GM21390 (cell line): ENCODE data around the gene CDC37L1.
"Not testable (repeated sequence)": the region's sequence is repeated elsewhere in the genome, so short reads cannot be mapped to it uniquely, and the experiment has no call there.

Experiments used
- ATAC-seq: cut with Tn5 transposase; IDR thresholded peaks from one replicate; pipeline ENCODE4 v1.9.1; 2021; ENCODE audit not compliant: unreplicated experiment

CDC37L1 gene

DNA sequence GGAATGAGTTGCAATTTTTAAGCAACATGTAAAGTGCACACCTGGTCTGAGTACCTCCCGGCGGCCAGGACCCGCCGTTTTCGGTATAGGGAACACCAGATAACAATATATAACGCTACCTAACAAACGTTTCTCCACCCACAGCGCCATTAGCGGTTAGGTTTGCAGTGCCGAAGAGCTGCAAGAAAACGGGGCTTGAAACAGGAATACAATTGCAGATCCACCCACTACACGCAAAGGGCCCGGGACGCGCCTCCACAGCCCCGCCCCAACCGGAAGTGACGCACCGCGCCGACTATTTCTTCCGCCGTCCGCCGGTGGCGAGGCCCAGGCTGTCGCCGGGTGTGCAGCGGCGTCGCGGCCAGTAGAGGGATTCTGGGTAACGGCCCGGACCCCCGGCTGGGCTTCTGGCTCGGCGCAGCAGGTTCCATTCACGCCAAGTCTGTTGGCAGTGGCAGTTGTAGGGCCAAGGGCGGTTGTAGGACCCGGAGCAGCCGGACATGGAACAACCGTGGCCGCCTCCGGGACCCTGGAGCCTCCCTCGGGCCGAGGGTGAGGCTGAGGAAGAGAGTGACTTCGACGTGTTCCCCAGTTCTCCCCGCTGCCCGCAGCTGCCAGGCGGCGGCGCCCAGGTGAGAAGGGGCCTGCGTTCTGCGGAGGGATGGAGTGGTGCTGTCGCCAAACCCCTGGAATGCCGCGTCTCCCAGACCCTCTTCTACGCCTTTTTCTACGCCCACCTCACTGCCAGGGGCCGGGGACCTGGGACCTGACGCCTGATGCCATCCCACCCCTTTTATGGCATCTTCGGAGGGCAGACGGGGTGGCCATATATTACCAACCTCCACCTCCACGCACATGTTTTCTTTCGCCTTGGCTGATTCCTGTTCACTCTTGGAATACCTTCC lies at the start of gene CDC37L1:
Gene CDC37L1 (plus strand): TSS at position 302 of the 905 bp plus-strand sequence. CDS start 199 bp downstream, at position 501.
- ATAC-seq: peak; percentile 97

DNA sequence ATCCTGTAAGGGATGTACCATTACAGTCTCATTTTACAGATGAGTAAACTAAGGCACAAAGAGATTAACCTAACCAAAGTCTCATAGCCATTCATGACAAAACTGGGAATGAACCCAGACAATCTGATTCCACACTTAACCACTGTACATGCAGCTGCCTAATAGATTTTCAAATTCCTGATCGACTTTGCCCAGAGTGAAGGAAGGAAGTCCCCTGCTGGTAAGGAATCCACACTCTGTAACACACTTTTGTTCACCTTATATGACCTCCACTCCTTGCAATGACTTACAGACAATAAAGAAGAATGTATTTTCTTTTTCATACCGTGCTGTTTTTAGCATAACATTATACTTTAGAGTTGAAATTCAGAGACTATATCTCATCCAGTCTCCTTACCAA lies 48.5 kb upstream of the CDC37L1 start:
- no peak for ATAC-seq

DNA sequence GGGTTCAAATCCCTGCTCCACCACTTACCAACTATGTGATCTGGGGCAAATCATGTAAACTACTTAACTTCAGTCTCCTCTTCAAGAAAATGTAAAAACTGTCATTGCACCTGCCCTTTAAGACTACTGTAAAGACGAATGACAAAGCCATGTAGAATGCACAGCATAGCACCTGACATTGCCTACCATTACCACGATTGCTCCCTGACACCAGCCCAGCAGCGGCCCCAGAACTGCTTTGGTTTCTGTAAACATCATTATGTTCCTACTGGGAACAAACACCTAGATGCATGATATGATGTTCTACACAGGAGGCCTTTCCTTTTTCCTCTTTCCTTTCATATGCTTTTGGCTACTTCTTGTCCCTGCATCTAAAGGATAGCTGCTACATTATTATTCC lies 40.4 kb upstream of the CDC37L1 start:
- ATAC-seq: no peak

DNA sequence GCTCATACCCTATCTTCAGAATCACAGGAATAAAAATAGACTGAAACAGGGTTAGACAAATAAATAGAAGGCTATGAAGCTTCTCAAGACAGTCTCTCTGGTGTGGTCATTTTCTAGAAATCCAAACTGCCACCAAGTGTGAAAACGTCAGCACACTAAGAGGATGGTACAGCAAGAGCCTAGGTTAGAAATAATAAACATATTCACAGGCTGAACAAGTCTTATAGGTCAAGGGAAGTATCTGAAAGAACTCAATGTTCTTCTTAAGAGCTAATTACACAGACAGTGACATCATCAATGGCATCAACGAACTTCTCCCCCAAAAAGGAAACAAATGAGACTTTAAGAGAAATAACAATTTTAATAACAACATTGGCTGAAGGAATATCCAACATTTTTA lies 39.9 kb upstream of the CDC37L1 start:
- ATAC-seq: no peak

DNA sequence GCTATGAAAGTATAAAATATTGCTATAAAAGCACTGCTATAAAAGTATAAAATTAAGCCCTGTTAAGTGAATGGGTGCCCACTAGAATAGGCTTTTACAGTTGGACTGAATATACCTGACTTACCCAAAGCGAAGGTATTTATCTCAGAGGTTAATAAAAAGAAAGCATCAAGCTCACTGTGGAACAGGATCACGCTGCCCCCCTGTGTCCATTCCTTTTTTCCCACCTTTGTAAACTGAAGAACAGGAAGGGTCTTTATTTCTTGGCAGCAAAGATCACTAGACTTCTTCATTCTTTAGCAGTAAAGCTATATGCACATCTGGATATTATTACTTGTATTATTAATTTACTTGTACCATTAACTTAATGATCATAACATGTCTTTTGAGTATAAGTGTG lies 39.3 kb upstream of the CDC37L1 start:
- no peak for ATAC-seq

DNA sequence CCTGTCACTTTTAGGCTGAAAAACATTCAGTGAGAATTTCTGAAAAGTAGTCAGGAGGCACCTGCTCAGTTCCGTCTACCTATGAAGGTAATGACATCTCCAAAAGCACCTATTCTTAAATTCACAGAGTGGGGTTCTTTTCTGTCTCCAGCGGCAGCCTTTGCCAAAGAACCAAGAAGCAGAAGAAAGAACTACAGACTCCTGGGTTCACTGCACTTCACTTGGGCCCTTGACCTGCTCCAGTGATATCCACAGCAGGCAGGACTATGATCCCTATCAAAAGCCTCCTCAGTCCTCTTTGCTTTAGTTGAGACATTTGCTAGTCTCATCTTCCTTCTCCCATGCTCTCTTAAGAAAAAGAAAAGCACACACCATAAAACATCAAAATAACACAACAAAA lies 37.0 kb upstream of the CDC37L1 start:
- no peak for ATAC-seq

DNA sequence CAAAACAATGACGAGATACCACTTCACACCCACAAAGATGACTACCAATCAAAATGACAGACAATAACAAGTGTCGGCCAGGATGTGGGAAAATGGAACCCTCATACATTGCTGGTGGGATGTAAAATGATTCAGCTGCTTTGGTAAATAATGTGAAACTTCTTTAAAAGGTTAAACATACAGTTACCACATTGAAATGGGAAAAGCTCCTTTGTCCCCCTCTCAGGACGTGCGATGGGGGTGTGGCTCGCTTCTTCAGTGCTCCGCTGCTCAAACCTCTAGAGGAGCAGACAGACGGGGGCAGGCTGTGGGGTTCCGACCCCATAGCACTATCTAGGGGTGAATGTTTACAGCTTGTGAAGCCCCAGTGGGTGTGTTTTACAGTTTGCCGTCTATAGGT lies 25.3 kb upstream of the CDC37L1 start:
- no peak for ATAC-seq

DNA sequence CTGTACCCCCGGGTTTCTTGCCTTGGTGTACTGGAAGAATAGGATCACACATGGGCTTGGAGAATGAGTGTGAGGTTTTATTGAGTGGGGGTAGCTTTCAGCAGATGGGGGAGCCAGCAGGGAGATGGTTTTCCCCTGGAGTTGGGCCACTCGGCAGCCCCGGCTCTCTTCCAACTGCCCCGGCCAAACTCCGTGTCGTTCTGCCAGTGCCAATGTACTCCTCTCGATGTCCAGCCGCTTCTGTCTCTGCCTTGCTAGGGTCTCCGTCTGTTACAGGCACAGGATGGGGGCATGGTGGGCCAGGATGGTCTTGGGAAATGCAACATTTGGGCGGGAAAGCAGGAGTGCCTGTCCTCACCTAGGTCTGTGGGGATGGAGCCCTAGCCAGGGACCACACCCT lies 24.8 kb upstream of the CDC37L1 start:
- ATAC-seq: no peak

DNA sequence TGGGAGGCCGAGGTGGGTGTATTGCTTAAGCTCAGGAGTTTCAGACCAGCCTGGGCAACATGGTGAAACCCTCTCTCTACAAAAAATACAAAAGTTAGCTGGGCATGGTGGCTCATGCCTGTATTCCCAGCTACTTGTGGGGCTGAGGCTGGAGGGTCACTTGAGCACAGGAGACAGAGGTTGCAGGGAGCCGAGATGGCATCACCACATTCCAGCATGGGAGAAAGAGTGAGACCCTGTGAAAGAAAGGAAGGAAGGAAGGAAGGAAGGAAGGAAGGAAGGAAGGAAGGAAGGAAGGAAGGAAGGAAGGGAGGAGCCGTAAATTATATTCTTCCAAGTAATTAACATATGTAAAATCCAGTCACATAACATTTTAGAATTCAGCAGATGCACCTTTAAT lies 23.2 kb upstream of the CDC37L1 start:
- ATAC-seq: not testable (repeated sequence)

DNA sequence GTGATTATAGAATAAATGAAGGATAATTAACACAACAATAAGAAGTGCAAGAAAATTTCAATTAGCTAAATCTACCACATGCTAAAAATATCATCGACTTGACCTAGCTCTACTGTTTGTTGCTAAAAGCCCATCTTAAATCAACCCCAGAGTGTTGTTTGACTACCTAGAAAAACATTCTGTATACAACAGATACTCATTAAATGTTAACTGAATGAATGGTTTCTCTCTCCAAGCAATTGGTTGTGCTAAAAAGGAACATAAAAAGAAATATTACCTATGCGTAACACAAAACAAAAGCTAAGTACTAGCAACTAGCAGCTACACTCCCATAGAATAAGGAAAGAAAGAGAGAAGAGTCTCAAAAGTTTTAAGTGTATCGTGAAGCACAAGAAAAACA lies 22.7 kb upstream of the CDC37L1 start:
- no peak for ATAC-seq

DNA sequence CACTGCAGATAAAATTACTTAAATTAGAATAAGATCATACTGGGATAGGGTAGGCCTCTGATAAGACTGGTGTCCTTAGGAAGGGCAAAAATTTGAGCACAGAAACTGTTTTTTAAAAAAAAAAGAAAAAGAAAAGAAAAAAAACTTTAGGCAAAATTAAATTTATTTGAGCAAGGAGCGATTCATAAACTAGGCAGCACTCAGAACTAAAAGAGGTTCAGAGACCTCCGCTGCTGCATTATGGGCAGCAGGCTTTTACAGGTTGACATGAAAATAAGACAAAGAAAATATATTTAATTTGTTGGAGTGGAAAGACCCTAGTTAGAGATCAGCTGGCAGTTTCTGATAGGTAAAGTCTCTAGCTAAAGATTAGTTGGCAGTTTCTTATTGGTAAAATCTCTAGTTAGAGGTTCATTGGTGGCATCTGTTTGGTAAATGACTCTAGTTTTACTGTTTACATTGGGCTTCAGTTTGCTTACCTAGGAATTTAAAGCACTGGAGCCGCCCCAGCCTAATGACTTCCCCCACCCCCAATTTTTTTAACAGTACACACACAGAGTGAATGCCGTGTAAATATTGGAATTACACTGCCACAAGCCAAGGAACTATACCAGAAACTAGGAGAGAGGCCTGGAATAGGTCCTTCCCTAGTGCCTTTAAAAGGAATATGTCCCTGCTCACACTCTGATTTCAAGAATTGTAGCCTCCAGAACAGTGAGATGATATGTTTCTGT lies 21.8 kb upstream of the CDC37L1 start:
- ATAC-seq: no peak

DNA sequence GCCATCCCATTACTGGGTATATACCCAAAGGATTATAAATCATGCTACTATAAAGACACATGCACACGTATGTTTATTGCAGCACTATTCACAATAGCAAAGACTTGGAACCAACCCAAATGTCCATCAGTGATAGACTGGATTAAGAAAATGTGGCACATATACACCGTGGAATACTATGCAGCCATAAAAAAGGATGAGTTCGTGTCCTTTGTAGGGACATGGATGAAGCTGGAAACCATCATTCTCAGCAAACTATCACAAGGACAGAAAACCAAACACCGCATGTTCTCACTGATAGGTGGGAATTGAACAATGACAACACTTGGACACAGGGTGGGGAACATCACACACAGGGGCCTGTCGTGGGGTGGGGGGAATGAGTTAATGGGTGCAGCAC lies 18.7 kb upstream of the CDC37L1 start:
- ATAC-seq: not testable (repeated sequence)

DNA sequence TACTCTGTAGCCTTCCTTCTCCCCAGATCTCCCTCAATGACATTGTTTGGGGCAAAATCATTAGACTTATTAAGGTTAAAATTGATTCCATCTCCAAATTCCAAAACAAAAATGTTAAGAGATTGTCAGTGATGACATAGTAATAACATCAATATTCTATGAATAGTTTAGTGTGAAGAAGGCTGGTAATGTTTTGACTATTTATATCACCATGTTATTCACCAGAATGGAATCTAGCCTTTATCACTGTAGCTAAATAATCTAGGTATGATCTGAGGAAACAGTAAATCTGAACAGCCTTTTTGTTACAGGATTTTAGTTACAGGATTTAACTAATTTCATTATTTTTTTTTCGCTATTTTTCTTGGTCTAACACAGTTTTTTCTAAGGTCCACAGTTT lies 18.2 kb upstream of the CDC37L1 start:
- ATAC-seq: no peak

DNA sequence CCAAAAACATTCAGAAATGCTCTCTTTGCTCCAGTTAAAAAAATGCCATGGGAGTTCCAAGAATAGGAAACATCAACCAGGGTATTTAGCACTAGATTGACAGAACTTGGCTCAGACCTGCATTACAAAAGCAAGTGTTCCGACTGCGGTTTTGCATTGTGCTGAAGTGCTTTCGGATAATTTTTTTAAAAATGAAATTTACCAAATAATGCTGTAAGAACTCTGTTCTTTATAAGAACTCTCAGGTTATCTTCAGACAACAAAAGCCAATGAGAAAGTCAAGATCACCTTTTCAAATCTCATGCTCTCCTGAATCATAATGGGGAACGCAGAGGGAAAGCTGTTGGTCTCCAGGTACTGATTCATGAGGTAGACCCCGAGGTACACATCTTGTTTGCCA lies 17.8 kb upstream of the CDC37L1 start:
- ATAC-seq: no peak

DNA sequence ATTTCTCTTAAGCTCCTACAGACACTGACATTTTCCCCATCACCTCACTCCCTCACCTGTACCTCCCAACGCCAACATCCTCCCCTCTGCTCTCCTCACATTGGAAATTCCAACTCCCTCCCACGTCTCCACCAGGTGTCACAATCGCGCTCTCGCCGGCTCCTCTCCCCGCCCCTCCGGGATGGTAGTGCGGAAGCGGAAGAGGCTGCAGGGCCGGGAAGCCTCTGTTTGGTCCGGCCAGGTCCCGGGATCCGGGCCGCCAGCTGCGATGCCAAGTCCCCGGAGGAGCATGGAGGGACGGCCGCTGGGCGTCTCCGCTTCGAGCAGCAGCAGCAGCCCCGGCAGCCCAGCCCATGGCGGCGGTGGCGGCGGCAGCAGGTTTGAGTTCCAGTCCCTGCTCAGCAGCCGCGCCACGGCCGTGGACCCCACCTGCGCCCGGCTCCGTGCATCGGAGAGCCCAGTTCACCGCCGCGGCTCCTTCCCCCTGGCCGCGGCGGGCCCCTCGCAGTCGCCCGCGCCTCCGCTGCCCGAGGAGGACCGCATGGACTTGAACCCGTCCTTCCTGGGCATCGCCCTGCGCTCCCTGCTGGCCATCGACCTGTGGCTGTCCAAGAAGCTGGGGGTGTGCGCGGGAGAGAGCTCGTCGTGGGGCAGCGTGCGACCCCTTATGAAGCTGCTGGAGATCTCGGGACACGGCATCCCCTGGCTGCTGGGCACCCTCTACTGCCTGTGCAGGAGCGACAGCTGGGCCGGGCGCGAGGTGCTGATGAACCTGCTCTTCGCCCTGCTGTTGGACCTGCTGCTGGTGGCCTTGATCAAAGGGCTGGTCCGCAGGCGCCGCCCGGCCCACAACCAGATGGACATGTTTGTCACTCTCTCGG lies 17.0 kb upstream of the CDC37L1 start, which contains the start of gene PLPP6:
Gene PLPP6 (plus strand): TSS at position 187 of the 881 bp plus-strand sequence. CDS start 82 bp downstream, at position 269.
- peak; percentile 83 for ATAC-seq

DNA sequence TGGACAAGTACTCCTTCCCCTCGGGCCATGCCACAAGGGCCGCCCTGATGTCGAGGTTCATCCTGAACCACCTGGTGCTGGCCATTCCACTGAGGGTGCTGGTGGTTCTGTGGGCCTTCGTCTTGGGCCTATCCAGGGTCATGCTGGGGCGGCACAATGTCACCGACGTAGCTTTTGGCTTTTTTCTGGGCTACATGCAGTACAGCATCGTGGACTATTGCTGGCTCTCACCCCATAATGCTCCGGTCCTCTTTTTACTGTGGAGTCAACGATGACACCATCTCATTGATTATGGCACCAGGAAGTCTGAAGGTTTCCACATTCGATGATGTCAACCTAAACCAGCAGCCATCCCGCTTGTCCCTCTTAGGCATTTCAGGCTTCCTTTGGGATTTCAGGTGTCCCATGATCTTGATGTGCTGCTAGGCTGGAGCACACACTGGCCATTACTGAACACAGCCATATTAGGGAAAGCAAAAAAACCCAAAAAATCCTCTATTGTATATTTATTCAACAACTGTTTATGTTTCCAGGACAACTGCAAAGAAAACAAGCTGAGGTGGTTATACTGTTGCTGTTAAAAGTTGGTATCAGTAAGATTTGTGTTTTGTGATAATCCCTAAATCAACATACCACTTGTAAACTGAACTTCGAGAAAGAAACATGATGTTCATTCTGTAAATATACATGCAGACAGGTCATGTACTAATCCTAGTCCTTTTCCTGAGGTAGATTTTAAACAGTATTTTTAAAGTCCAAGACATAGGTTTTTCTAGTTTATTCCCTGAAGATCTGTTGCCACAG lies 16.2 kb upstream of the CDC37L1 start:
- no peak for ATAC-seq

DNA sequence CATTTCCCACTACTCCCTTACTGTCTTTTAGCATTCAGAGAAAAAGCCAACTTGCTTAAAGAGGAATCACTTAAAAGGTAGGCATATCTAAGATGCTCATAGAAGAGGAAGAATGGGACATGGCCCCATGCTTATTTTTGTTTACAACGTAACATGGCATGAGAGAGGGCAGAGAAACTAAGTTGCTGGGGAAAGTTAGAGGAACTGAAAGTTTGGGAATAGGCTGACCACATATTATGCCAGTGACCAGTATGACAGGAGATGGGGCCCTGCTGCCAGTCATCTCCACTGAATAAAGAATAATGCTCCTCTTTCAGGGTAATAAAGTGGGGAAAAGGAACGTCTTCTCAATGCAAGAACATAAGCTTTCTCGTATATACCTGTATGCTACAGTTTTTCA lies 15.4 kb upstream of the CDC37L1 start:
- ATAC-seq: no peak

DNA sequence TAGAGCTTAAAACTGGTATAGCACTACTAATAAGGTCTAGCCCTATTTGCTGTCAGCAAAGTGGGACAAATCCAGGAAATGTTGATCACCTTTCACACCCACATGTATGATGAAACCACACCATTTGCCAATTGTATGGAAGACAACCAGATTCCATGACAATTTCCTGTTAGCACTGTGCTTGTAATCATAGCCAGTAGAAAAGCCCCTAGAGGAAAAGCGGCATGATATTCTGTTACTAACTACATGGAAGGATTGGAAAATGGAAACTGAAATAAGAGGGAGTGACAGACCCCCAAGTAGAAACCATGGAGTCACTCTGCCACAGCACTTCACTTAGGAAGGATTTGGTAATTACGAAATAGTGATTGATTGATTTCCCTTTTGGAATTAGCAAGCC lies 14.0 kb upstream of the CDC37L1 start:
- ATAC-seq: no peak

DNA sequence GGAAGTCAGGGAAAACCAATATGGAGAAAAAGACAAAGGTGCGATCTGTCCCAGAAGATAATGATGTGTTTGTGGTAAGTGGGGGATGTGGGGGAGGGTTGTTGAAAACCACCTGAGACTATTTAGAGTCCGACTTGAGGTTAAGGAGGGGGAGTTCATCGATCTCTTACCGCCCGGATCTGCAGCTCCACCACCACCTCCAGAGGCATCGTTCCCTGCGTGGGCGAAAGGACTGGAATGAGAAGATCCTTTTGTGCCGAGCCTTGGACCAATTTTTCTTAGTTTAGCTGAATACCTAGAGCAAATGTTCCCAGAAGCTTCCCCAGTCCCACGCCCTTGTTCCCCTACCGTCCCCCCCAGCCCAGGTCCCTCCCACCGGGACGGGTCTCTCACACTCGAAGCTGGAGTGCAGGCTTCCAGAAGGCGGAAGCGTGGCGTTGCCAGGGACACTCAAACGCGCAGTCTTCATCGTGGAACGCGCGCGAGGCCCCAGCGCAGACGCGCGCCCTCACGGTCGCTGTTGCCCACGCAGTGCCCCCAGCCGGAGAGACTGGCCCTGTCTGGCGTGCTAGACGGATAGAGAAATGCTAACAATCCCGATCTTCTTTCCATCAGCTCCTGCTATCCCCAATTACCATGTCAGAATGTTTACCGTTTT lies 13.2 kb upstream of the CDC37L1 start, which contains the start of gene SPATA6L:
Gene SPATA6L (minus strand): TSS at position 439 of the 658 bp plus-strand sequence. CDS start 230 bp downstream, at position 209.
- peak; percentile 38 for ATAC-seq

DNA sequence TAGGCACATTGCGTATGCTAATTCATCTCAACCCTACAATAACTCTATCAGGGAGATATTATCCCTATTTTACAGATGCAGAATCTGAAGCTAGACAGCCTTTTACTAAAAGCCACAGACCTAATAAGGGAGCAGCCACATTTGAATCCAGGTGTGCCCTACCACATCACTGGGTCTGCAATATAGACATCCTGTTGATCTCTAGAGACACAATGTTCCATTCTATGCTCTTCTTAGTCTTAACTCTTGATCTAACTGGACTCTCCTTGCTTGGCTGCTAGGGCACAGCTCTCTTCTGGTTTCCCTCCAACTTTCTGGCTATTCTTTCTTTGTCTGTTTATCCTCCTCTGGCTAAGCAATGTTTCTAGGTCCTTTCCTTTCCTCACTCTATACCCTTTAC lies 11.7 kb upstream of the CDC37L1 start:
- no peak for ATAC-seq
